CD4-positive, alpha-beta T cell treated with Interleukin-2 at 100 ng/mL for 4 hours (primary cell): Measurements from ENCODE around the gene MMP10.

ENCODE experiments used
- DNase-seq: peaks from one replicate; pipeline ENCODE4 v3.0.0-alpha.2; 2020; ENCODE audit warnings: low spot score

The MMP10 gene

DNA sequence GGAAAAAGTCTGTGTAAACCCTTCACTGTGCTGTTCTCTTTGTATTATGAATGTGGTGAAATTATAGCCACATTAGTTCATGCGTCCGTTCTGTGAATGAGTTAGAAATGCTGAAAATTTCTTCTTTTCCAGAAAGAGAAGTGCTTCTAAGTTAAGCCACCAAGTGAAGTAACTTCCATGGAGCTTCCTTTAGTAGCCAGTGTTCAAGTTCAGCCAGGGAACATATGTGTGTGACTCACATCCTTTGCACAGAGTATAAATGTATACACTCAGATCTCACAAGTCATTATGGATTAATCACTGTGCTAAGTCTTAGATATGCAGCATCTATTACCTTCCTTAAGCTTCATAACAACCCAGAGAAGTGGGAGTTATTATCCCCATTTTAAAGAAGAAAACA lies 52.5 kb downstream of the MMP10 start:
- DNase-seq: no peak

DNA sequence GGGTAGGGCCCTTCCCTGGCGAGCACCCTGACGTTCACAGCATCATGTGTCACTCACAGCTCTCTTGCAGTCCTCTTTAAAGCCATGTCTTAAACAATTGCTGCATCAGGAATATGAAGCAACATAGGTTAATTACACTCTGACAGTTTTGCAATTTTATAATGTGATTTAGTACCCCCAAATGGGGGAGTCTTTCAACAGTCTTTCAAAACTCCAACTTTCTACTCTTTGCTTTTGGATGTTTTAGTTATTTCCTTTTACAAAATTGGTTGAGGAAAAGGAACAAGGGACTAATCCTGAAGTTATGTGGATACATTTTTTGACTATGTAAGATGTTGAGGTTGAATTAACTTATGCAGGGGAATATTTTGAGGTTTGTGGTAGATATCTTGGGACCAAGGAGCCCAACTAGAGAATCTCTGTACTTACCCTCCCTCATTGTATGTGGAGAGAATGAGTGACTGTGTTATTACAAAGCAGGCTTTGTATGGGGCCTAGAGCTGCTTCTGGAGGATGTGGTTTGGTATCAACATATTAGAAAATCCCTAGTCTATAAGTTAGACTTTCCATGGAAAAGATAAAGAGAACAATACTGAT lies 55.4 kb downstream of the MMP10 start, which contains the start of gene MMP8:
TSS of gene MMP8 (minus strand) at position 51 of the 597 bp plus-strand sequence. CDS start 99 bp downstream, outside the sequence.
- DNase-seq: no peak

DNA sequence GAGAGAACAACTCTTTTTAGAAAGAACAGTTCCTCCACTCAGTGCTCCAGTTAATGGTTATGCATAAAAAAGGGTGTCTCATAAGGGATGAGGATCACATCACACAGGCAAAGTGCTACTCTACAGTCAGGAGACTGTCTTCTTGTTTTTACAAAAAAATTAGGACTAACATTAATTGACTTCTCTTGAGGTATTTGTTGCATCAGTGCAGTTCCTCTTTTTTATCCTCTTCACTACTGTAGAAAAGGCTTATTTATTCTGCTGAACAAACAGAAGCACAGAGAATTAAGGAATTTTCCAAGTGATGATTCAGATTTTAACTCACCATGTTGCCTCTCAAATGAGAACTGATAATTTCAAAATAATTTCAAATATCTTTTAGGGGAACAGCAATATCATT lies 57.6 kb downstream of the MMP10 start:
- no peak for DNase-seq
